GM12892 (cell line): ENCODE measurements around the gene SELENOT.
A peak's percentile ranks its signal among the peaks of the same experiment; 100 is the strongest.

Source experiments
- POLR2A ChIP-seq: IDR thresholded peaks from 2 replicates; pipeline ENCODE4 v1.6.1; 2011; ENCODE audit warnings: low read depth, low read length, control low read depth
- POLR2AphosphoS5 ChIP-seq: IDR thresholded peaks from 2 replicates; pipeline ENCODE4 v1.6.1; 2011; ENCODE audit warnings: low read depth, low read length, control low read depth

GRCh38 chr3:150603153-150603979 lies at the start of gene SELENOT:
- TF ChIP-seq POLR2A (peak; percentile 99), POLR2AphosphoS5 (peak; percentile 98)
